ENCODE data around the gene CRACR2A. TPM values are rescaled to one million over a fixed set of nuclear protein-coding genes. Genes with fewer than 3 reads are reported as not detected.

The CRACR2A gene
- total RNA-seq, 1 donor from 2014 or later, result 5.2 TPM

DNA sequence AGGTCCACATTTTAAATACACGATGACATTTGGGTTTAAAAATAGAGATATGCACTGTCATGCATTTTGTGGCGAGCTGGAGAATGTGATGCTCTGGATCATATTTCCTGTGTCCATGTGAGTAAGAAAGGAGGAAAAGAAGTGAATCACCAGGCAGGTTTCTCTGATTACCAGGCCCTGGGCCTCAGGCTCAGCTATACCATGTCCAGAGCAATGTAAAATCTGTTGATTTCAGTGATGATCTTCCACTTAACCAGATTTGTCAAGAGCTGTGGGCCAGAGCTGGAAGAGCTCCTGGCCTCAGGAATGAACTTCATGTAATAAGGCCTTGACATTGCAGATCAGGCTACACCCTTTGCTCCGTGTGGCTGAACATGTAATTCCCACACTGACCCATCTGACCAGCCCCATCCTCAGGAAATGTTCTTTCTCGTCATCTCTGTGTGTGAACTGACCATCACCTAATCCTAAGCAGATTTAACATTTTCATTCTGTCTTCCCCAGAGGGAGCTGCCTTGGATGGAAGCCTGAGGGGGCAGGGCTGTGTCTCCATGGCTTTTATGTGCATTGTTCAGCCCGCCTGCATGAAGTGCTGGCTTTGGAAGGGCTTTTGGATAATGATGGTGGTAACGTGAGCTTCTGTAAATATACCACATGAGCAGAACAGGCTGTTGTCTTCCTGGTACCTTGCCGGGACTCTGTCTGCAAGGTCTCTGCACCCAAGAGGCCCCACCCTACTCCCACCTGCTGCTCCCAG lies 54.5 kb downstream of the CRACR2A start:
- intact Hi-C loops (cut with DNase I), result no loop called here
- ATAC-seq (ENCODE audit: poor library complexity) (peak; percentile 29), DNase-seq (no peak)

DNA sequence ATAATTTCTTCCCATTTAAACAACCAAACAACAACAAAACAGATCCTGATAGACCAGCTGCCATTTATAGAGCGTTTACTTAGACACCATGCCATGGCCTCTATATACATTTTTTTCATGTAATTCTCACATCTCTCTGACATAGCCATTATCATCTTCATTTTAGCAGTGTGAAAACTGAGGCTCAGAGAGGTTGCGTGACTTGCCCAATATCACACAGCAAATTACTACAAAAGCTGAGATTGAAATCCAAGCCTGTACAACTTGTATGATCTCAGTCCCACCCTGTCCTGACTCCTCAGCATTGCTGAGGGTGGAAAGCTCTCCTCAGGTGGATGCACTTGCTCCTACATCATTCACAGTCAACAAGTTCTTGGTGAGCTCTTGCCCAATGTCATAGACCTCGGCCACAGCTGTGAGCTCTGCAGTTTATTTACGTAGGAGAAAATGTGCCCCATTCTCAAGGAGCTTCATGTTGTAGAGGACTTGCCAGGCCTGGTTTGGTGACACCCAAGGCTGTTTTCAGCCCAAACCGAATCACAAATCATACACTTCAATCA lies 55.5 kb downstream of the CRACR2A start:
- DNase-seq (no peak), ATAC-seq (ENCODE audit: poor library complexity) (no peak)
- intact Hi-C loops (cut with DNase I), result no loop called here

DNA sequence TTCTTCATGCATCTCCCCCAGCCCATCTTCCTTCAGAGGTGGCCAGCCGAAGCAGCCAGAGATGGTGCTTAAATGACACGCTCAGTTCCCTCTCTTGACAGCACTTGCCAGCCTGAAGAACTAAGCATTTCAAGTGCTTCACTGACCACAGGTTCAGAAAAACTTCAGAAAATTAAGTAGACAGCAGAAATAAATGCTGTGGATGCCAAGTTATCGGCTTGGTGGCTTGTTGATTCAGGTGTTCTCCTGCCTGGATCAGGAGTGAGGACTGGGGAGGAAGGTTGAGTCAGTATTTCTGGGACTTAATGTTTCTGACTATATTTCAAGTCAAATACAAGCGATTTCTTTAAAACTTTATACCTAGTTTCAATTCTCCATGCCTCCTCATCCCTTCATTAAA lies 58.2 kb downstream of the CRACR2A start:
- ATAC-seq (ENCODE audit: poor library complexity), result no peak
- intact Hi-C loops (cut with DNase I), result no loop called here
- DNase-seq, result no peak

DNA sequence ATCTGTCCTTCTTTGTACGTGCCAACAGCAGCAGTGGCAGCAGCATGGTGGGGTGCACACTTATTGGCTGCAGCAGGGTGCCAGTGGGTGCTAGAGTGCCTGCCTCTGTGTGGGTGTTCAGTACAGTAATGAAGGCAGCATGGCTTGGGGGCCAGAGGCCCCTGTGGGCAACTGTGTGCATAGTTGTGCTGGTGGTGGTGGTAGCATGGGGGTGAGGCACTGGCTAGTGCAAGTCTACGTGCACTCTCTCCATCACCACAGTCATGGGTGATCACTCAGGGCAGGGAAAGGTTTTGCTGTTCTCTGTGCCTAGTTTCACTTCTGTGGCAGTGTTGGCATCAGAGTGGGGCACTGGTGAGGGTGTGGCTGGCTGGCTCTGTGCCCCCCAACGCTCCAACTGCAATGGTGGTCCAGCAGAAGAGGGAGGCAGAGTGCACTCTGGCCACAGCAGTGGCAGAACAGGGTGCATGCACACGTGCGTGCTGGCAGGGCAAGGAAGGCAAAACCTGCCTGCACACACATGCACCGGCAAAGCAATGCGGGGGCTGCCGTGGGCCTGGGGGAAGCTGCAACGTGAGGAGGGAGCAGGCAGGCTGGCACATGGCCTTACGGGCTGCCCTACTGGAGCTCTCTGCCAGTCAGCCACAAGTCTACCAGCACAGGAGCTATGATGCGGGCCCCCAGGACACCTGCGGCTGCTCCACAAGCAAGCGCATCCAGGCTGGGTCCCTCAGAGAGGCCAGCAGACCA lies 60.1 kb downstream of the CRACR2A start:
- ATAC-seq (ENCODE audit: poor library complexity), result no peak
- intact Hi-C loops (cut with DNase I), result no loop called here

DNA sequence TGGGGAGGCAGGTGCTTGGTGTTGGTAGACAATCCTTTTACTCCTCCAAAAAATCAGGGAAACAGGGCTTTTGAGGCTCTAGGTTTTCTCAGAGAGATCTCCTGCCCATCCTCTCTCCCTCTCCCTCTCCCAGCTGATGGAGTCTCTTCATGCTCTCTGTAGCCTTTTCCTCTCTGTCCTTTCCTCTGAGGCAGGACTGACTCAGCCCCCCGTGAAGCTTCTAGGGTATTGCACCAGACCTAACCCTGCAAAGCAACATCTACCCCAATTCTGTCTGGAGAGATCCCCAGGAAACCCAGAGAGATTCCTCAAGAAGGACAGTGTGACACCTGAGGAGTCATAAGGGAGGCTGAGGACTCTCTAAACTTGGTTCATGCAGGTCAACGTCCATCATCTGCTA lies 66.4 kb downstream of the CRACR2A start:
- intact Hi-C loops (cut with DNase I), result loop anchor here (10.0 kb wide), 1 partner anchor 88 kb away; no protein-coding TSS in a partner anchor
- DNase-seq, result no peak
- ATAC-seq (ENCODE audit: poor library complexity), result no peak

More for the DNA sequence above, 60.1 kb downstream of the CRACR2A start:
- DNase-seq, result no peak

DNA sequence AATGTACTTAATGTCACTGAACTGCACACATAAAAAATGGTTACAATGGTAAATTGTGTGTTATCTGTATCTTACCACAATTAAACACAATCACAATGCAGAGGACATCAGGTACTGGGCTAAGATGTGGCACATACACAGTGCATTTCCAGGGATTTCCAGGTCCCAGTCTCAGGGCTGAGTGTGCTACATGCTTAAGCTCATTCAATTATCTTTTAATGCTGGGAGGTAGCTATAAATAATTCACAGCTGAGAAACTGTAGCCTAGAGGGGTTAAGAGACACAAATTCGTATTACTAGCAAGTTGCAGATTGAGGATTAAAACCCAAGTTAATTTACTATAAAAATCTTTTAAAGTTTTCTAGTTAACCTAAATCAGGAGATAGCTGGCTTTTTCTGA lies 67.1 kb downstream of the CRACR2A start:
- intact Hi-C loops (cut with DNase I), result loop anchor here (10.0 kb wide), 1 partner anchor 89 kb away; no protein-coding TSS in a partner anchor
- no peak for DNase-seq
- peak; percentile 70 for ATAC-seq (ENCODE audit: poor library complexity)

DNA sequence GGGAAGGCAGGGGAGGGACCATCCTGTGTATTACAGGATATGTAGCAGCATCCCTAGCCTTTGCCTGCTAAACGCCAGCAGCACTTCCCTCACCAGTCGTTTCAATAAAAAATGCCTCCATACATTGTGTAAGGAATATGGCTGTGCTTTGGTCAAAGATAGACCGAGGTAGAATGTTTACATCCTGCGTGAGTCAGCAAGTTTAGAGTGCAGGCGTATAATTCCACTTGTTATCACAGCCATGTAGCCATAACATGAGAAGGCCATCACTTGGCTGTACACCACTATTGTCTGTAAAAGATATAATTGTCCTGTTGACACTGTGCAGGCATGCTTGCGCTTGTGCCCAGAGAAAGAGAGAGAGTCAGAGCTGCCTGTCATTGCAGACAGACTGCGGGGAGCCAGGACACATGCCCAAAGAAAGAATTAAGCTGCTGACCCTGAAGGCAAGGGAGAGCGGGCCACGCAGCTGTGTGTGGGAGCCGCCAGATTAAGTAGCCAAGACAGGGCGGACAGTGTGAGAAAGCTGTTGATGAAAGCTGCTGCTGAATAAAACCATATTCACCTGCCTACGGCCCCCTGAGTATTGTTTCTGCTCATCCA lies 68.4 kb downstream of the CRACR2A start:
- ATAC-seq (ENCODE audit: poor library complexity), result peak; percentile 91
- DNase-seq, result peak; percentile 59
- intact Hi-C loops (cut with DNase I), result loop anchor here (10.0 kb wide), 1 partner anchor 90 kb away; no protein-coding TSS in a partner anchor

DNA sequence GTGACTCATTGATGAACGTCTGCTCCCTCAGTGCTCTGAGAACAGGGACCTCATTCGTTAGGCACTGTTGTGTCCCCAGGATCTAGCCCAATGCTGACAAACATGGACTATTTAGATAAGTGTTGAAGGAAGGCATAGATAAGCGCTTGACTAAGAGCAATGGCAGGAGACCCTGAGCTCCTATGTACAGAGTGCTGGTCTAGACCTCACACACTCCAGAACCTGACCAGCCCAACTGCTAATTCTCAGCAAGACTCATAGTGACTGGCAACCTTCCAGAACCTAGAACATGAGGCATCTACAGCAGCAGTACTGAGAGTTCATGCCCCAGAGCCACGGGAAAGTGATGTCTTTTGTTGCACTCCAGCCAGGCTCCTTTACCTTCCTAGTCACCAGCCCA lies 69.2 kb downstream of the CRACR2A start:
- ATAC-seq (ENCODE audit: poor library complexity) (peak; percentile 21), DNase-seq (no peak)
- intact Hi-C loops (cut with DNase I), result loop anchor here (10.0 kb wide), 1 partner anchor 91 kb away; no protein-coding TSS in a partner anchor

DNA sequence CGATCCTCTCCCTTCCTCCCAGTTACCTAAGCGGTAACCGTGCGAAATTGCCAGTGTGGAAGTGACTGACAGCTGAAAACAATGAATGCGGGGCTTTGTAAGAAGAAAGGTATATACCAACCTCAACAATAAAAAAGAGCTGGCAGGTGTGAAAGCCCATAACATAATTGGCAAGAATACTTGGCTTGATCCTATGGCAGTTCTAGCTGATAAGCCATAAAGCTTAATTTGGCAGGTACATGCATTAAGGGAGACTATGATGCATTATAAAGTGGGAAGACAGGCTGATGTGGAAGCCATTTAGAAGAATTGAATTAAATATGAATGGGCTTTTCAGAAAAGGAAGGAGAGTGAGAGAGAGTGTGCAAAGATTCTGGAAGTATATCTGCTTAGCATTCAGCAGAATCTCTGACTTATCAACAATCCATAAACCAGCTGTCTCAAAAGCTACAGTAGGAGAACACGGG lies 71.3 kb downstream of the CRACR2A start:
- ATAC-seq (ENCODE audit: poor library complexity) (no peak), DNase-seq (no peak)
- intact Hi-C loops (cut with DNase I), result loop anchor here (10.0 kb wide), 1 partner anchor 93 kb away; no protein-coding TSS in a partner anchor

DNA sequence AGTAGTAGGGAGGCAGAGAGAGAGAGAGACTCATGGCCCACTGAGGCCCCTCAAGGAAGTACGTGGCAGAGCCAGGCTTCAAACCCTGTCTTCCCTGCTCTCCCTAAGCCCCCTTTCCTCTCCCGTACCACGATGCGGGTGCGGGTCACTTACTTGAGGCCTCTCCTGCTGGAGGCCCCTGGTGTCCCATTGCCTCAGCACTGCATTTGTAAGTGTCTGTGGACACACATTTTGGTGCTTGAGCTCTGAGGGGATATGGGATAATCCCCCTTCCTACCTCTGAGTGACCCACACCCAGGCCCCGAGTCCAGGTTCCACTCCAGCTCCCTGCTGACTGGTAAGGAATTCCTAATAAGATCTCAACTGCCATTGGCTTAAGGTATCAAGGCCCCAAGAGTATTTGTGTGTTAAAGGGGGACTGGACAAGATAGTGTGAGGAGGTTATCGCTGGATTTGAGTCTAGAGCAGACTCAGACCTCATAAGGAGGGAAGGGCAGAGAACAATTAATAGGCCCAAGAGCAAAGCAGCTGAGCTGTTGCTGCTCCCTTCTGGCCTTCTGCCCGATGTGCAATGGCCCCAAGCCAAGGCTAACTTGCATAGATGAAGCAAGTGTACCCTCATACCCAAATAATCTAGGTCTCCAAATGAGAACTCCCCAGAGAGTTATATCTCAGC lies 71.9 kb downstream of the CRACR2A start:
- intact Hi-C loops (cut with DNase I), result loop anchor here (10.0 kb wide), 1 partner anchor 94 kb away; no protein-coding TSS in a partner anchor
- ATAC-seq (ENCODE audit: poor library complexity), result peak; percentile 32
- DNase-seq, result peak; percentile 85

DNA sequence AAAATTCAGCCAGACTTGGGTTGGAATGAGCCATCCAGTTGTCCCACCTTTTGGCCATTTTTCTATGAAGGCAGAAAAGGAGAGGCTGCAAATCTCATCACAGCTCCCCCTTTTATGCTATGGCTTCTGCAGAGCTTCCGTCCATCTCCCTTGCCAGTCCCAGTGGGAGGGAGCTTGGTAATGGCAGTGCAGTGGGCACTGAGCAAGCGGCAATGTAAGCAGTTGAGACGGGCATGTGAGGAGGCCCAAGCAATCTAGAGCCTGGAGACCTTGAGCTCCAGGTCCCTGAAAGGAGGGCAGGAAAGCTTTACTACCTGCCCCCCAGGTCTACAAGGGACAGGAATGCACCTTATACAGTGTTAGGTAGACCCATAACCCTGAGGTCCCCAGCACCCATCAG lies 73.1 kb downstream of the CRACR2A start:
- DNase-seq, result no peak
- intact Hi-C loops (cut with DNase I), result loop anchor here (10.0 kb wide), 1 partner anchor 95 kb away; no protein-coding TSS in a partner anchor
- ATAC-seq (ENCODE audit: poor library complexity), result no peak

DNA sequence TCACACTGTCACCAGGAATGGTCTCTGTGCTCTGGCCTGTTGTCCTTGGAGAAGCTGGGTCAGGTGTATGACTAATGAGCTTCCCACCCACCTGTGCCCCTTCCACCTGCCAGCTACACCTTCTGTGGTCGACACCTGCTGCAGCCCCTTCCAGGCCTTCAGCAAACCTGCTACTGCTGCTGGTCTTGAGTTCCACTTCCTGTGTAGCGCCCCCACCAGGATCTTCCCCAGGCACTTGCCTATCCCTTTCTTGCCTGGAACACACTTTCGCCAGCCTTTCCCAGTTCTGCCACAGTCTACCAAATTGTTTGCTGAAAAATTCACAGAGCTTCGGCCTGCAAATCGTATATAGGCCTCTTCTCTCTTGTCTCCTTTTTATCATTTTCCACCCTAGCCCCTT lies 75.3 kb downstream of the CRACR2A start:
- DNase-seq, result no peak
- intact Hi-C loops (cut with DNase I), result no loop called here
- ATAC-seq (ENCODE audit: poor library complexity), result no peak

DNA sequence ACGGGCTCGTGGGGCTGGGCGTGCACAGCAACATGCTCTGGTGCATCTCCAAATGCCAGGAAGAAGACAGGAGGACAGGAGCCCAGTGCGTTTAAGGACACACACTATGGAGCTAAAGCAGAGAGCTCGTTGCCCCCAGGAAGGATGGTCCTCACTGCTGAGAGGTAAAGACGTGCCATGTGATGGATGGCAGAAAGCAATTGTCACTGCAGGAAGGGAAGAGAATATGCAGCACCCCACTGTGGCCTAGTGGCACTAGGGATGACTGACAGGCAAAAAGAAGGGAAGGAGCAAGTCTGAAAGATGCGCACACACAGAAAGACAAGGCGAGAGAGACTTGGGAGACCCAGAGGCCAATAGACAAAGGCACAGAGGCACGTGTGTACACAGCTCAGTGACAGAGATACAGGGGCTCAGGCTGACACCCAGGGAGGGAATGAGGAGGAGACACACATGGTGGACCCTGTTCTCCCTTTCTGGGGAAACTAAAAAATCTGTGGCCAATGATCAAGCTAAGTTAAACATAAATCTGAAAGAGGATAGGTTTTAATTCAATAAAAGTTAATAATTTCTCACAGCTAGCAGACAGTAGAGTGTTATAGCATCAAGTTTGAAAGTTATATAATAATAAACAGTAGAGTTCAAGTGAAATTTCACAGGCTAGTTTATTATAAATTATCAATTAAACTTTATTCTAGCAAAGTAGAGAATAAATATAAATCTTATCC lies 78.8 kb downstream of the CRACR2A start:
- intact Hi-C loops (cut with DNase I), result no loop called here
- no peak for ATAC-seq (ENCODE audit: poor library complexity)
- DNase-seq, result no peak

DNA sequence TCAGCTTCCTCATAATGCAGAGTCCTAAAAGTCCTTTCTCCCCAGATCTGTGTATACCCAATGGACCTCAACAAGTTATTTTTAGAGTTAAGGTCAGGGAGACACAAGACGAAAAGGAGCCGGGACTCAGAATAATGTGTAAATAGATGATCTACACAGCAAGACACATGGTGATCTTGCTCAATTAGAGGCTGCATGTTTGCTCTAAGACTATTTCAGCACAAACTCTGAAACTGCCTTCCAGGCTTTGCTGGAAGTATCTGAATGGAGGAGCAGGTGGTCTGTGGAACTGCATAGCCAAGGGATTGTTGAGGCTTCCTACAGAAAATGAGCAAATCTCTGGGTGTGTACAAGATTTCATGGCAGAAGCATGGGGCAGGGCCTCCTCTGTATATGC lies 80.8 kb downstream of the CRACR2A start:
- intact Hi-C loops (cut with DNase I), result no loop called here
- ATAC-seq (ENCODE audit: poor library complexity), result no peak
- DNase-seq, result no peak

DNA sequence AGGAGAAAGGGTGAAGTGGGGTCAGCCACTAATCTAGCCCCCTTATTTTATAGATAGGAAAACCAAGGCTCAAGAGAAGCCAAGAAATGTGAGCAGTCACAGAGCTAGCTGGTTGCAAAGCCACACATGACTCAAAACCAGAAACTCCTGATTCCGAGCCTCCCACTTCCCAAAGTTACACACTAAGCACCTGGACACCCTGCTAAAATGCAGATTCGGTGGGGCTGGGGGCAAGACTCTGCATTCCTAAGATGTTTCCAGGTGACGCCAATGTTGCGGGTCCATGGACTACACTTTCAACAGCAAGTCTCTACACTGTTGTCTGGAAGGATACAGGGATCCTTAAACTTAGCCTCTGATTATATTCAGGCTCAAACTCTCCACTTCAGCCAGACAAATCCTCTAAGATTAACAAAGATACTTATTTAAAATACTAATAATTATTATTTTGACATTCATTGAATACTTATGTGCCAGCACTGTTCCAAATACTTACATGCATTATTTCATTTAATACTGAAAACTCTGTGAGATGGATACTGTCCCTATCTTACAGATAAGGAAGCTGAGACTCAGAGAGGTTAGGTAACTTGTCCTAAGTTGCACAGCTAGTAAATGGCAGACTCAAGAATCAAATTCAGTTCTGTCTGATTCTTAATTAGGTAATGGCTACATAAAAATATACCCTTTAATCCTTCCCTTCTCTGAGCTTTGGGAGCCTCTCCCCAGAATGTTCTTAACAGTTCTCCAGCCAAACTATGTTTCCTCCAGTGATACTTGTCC lies 81.4 kb downstream of the CRACR2A start:
- DNase-seq (no peak), ATAC-seq (ENCODE audit: poor library complexity) (no peak)
- intact Hi-C loops (cut with DNase I), result no loop called here

DNA sequence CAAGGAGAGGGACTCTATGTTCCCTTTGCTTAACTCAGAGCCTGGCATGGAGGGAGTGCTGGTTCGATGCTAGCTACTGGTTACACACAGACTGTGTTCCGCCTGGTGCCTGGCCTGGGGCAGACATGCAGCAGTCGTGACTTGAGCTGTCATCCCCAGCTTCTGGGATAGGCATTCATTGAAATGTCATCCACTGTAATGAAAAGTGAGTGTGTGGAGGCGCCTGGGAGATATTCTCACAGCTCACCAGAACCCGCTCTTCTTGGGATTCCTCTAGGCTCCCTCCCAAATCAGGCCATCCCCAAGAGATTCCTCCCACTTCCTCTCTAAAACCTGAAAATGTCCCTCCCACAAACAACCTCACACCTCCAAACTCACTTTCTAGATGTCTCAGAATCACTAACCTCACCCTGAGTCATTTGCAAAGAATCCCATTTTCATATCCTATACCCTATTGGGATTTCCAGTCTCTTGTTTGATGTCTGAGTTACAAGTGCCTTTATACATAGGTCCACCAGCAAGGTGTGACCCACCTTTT lies 82.8 kb downstream of the CRACR2A start:
- intact Hi-C loops (cut with DNase I), result no loop called here
- ATAC-seq (ENCODE audit: poor library complexity), result no peak

DNA sequence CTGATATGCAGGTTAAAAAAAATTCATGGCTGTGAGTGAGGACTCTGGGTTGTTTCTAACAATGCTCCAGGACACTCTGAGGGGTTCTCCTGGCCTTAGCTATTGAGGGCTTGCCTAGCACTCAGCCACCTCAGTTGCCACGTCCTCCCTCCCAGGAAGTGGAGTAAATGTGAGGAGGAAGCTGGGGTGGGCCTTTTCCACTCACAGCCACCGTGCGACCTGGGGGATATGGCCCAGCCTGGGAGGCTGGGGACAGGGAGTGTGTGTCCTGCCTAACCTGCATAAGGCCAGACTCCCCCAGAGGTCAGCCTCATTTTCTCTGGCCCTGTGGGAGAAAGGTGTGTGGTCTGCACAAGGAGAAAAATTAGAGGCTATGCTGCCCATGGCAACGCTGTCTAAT lies 83.3 kb downstream of the CRACR2A start:
- DNase-seq (no peak), ATAC-seq (ENCODE audit: poor library complexity) (no peak)

More for the DNA sequence above, 82.8 kb downstream of the CRACR2A start:
- DNase-seq, result no peak

More for the DNA sequence above, 83.3 kb downstream of the CRACR2A start:
- intact Hi-C loops (cut with DNase I), result no loop called here

All from Right ventricle myocardium superior (tissue), 1 donor.